GM21423 (cell line): ENCODE data around the gene C16orf86.

ENCODE experiments used
- ATAC-seq: cut with Tn5 transposase; IDR thresholded peaks from one replicate; pipeline ENCODE4 v1.9.1; 2021; ENCODE audit warnings: mild to moderate bottlenecking, moderate library complexity; ENCODE audit not compliant: unreplicated experiment

C16orf86 gene

DNA sequence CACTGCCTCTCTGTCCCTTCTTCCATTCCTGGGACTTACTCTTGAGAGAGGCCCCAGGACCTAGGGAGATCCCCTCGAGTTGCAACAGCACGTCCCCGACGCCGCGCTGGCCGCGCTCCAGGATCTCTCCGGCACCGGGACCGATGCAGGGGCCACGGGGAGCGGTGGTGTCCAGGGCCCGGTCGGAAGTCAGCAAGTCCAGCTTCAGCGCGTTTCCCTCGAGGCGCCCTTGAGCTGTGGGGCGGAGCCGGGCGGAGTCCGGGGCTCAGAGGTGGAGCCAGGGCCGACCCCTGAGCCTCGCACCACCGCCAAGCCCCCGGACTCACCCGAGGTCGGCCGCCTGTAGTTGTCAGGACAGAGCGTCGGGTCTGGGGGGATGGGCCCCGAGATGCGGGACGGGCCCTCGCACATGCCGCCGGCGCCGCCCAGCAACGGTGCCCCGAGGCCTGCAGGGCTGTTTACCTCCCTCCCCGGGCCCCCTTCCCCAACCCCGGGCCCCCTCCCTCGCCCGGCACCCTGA, 522 bp upstream of the C16orf86 start:
- ATAC-seq = no peak

DNA sequence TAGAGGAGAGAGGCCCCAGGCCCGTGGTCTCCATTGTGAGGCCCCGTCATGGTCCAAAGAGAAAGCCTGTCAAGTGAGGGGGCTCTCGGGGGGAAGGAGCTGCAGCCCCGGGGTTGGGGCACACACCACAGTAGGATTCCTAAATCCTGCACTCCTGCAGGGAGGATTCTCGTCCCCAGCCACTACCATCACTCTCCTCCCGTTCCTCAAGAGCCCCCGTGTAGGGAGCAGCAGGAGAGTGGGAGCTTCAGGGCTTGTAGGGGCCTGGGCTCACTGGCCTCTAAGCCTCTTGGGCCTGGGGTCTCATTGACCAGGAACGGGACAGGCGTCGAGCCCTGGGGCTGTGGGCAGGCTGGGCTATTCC, 821 bp downstream of the C16orf86 start:
- no peak for ATAC-seq

DNA sequence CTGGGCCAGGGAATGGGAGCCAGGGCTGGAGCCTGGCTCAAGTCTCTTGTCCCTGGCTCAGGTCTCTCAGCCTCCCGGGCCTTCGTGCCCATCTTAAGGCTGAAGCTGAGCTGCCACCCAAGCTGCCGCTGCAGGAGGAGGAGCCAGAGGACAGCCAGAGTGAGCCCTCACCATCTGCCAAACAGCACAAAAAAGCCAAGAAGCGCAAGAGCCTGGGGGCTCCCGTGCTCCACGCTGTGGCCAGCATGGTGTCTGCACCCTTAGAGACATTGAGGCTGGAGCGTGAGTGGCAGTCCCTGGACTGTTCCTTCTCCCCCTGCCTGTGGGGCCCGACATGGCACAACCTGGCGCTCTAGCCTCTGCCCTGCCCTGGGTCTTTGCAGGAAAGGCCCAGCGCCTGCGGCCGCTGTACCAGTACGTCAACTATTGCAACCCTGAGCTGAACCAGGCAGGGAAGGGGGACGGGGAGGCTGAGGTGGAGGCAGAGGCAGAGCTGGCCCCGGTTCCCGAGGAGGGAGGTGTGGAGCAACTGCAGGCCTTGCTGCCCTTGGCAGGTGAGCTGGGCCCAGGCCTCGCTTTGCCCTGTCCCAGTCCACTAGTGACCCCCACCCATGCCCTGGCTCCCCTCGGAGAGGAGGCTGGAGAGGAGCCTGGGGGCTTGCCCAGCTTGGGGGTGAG, 1.3 kb downstream of the C16orf86 start:
- peak; percentile 72 for ATAC-seq

DNA sequence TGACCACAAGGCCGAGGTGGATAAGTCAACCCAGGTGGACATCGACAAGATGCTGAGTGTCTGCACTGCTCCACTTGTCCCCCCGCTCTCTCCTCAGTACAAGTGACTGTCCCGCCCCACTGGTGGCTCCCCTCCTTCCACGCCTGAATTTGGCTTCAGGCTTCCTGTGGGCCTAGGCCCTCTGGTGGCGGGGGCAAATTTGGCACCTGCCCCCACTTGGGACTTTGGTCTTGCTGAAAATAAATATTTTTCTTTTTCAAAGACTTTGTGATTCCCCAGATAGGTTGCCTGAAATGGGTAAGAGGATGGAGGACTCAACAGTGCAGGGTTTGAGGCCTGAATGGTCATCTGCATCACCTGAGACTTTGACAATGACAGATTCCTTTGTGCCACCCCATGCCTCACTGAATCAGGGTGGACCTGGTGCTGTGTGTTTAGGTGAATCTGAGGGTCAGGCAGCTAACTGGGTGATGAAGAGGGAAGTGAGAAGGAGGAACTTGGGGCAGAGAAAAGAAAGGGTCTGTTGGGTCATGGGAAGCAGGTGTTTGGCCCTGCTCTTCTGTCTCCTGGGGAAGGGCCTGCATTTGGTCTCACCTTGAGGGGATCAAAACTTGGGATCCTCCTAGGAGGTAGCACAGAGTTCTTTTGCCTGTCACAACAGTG, 2.0 kb downstream of the C16orf86 start:
- ATAC-seq = no peak

DNA sequence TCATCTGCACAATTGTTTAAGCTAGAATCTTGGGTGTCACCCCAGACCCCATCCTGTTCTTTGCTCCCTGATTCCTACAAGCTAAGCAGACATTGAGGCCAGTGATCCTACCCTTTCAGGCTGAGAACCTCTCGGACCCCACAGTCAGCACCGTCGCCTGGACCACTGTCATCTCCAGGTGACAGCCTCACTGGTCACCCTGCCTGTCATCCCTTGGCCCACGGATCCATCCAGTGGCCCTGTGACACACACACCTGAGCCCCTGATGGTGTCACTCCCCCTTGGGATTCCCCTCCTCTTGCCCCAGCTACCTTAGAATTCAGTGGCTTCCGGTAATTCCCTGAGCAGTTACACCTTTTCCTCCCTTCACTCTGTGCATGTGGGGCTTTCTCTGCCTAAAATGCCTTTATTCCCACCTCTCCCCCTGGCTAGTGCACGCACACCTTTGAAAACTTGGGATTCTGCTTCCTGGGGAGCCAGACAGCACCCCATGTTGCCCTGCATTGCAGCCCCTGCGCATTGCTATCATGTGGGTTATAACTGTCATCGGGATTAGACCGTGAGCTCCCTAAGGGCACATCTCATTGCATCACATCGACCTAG, 3.0 kb downstream of the C16orf86 start:
- no peak for ATAC-seq

DNA sequence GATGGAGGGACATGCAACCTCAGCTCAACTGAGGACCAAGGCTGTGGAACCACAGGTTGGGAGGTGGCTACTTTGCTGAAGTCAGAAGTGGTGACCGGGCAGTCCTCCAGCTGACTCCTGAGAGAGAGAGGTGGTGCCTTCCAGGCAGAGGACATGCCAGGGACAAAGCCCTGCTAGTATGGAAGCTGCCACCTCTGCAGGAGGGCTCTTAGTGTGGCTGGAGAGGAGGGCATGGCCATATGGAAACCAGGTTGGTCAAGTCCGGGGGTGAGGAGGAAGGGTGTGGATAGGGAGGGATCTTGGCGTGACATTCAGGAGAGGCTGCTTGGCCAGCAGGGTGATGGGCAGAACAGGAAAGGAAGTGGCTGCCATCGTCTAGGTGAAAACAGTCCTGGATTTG, 5.7 kb downstream of the C16orf86 start:
- ATAC-seq = no peak

DNA sequence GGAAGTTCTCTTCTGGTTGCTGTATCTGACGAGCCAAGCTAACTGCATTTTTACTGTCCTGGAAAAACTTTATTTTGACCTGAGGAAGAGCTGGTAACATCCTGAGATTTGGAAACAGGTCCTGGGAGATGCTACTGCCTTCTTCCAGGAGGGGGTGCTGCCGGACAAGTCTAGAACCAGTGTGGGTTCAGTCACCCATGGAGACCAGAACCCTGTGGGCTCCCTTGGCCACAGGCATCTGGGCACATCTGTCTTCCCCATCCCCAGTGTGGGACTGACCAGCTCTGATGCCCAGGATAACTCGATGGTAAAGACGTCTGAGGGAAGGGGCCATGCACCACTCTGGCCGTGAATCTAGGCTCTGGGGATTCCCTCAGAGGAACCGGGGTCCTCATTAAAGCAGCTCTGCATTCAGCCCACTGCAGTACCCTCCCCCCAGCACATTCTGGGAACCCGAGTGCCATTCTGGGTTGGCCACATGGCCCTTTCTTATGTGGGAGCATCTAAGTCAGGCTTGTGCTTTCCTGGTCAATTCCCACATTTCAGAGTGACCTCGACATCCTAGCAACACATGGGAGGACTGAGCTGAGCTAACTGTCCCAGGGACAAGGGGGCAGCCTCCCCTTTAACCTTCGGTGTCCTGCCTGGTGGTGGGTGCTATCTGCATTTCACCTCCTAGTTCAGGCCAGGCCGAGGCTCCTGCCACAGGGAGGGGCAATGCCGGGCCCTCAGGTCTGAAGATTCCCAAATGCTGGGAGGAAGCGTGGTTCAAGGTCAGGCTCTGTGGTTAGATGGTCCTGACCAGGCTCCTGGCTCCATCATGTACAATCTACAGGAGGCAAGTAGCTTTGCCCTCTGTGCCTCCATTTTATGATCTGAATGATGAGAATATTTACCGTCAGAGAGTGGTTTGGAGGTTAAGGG, 6.4 kb downstream of the C16orf86 start:
- ATAC-seq = no peak

- no peak for ATAC-seq
Observed at GRCh38 chr16:67673712-67674580, 7.3 kb downstream of the C16orf86 start.

DNA sequence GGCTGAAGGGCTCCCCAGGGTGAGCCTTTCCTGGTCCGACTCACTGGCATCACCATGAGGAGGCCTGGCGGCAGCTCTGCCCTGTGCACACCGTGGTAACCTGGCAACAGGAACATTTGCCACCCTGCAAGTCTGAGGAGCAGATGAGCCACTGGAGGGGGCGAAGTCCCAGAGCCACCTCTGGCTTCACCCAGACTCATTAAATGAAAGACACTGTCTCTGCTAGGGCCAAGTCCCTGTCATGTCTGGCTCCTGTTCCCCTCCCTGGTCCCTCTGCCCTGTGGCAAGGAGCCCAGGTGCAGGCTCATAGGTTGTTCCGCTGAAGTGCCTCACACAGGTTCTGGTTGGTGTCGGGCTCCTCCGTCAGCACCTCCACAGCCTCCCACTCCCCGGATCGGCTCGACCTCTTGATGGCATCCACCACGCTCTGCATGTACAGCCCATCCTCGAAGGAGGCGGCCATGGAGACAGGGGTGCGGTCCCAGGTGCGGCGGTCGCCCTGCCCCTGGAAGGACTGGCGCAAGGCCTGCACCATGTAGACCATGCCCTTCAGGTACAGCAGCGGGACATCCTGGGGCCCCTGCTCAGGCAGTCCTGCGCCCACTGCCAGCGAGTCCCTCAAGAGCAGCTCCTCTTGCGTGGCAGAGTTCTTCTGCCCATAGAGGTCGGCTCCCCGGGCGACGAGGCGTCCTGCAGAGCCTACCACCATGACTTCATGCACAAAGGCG, 8.4 kb downstream of the C16orf86 start:
- ATAC-seq = no peak

DNA sequence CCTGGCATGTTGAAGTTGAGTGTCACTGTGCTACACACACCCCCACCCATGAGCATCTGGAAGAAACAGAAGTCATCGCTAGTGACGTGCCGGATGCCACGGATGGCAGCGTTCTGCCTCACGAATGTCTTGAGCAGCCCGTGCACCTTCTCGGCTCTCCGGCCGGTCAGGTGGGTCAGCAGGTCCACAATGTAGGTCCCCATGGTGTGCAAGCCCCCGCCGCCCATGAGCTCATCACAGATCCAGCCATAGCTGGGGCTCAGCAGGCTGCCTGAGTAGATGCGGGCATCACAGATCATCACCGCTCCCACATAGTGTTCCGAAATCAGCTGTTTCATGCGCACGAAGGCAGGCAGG, 8.9 kb downstream of the C16orf86 start:
- no peak for ATAC-seq

GRCh38 chr16:67675999-67676398, 9.4 kb downstream of the C16orf86 start:
- ATAC-seq = no peak

GRCh38 chr16:67676516-67676915, 9.9 kb downstream of the C16orf86 start:
- ATAC-seq = no peak

- ATAC-seq = no peak
Observed at GRCh38 chr16:67676939-67677338, 10.3 kb downstream of the C16orf86 start.

GRCh38 chr16:67677712-67678111, 11.1 kb downstream of the C16orf86 start:
- ATAC-seq = no peak

GRCh38 chr16:67678354-67679023, 11.9 kb downstream of the C16orf86 start:
- no peak for ATAC-seq

- no peak for ATAC-seq
Observed at GRCh38 chr16:67679935-67680897, 13.6 kb downstream of the C16orf86 start.

- no peak for ATAC-seq
Observed at GRCh38 chr16:67683767-67684166, 17.2 kb downstream of the C16orf86 start.
